OCI-LY1 (cell line): ENCODE measurements around the gene XIRP1.

Experiments
- CTCF ChIP-seq: fragments of 200-600 bp; sonication (generic), shearing (Covaris generic); IDR thresholded peaks from 2 replicates; pipeline ENCODE4 v1.5.1; 2017; ENCODE audit warnings: mild to moderate bottlenecking, antibody characterized with exemption, low read length, moderate library complexity, mixed read lengths
- EZH2 ChIP-seq: fragments of 200-600 bp; sonication (generic), shearing (Covaris generic); IDR thresholded peaks from 2 replicates; pipeline ENCODE4 v1.8.0; 2017; ENCODE audit warnings: borderline replicate concordance, mixed run types, mild to moderate bottlenecking, antibody characterized with exemption, low read length, moderate library complexity, mixed read lengths

- TF ChIP-seq CTCF (no peak), EZH2 (no peak)
These were observed at the start of gene XIRP1 for GRCh38 chr3:39192490-39193092.
